Ascending aorta (tissue), 2 donors: ENCODE data around the gene TMED6. TPM values are rescaled to one million over a fixed set of nuclear protein-coding genes. Genes with fewer than 3 reads are reported as not detected.
A peak's percentile ranks its signal among the peaks of the same experiment; 100 is the strongest.

Experiments
- DNase-seq, 2 donors: peaks; one replicate each; pipeline ENCODE4 v3.0.0-alpha.2; 2019; ENCODE audit warnings: low spot score in 2 of 2
- H3K27ac ChIP-seq, 2 donors: fragments of 200-600 bp; sonication (generic); one replicate each; pipeline ENCODE4 v1.5.1; 2016 to 2017; ENCODE audit warnings: mild to moderate bottlenecking in 1 of 2
- H3K27me3 ChIP-seq: fragments of 200-600 bp; sonication (generic); one replicate; pipeline ENCODE4 v1.5.1; 2017
- H3K36me3 ChIP-seq, 2 donors: fragments of 200-600 bp; sonication (generic); one replicate each; pipeline ENCODE4 v1.5.1; 2016
- H3K4me1 ChIP-seq, 2 donors: fragments of 200-600 bp; sonication (generic); one replicate each; pipeline ENCODE4 v1.5.1; 2016 to 2017; ENCODE audit warnings: mild to moderate bottlenecking in 1 of 2
- H3K4me3 ChIP-seq, 2 donors: fragments of 200-600 bp; sonication (generic); one replicate each; pipeline ENCODE4 v1.5.1; 2016 to 2017; ENCODE audit warnings: mild to moderate bottlenecking in 1 of 2
- H3K9me3 ChIP-seq, 2 donors: fragments of 200-600 bp; sonication (generic); one replicate each; pipeline ENCODE4 v1.5.1; 2016
- CTCF ChIP-seq, 3 experiments: fragments of 200-600 bp in 2 of 3; fragments of 450-650 bp in 1 of 3; sonication (generic) in 2 of 3; IDR thresholded peaks; one replicate each; pipeline ENCODE4 v1.5.1; 2016 to 2019; ENCODE audit warnings: antibody characterized with exemption in 3 of 3, mild to moderate bottlenecking in 1 of 3, moderate library complexity in 1 of 3
- intact Hi-C: fragments of 100-400 bp; cut with DNase I; formaldehyde crosslinking; loops from one replicate; pipeline ENCODE4 v1.15.1; 2023
- total RNA-seq: library from RNA; depleted of rRNA; stranded (reverse); fragments of >200 nt; gene quantifications from one replicate; pipeline ENCODE4 v1.1.0, GENCODE V29; 2016

Gene TMED6
- total RNA-seq: not detected

GRCh38 chr16:69351309-69352027 lies at the start of gene TMED6:
Gene TMED6, minus strand, starts transcription at chr16:69351786. Its CDS starts 33 bp downstream, at chr16:69351753.
- Histone ChIP-seq H3K9me3 (no peaks in the 10 kb centered on the region), H3K27me3 (no peaks in the 10 kb centered on the region), H3K27ac (no peak within 1 kb of the TSS), H3K4me1 (no peaks in the 10 kb centered on the region), H3K36me3 (peaks cover 10 to 36% of the 10 kb centered on the region in 2 donors), H3K4me3 (no peak within 1 kb of the TSS)
- DNase-seq: peak in 1 of 2 donors; percentile 47
- TF ChIP-seq CTCF (IDR thresholded peaks at IDR 0.05): no peak
- intact Hi-C loops: no loop called here

GRCh38 chr16:69399361-69399760 lies 47.8 kb upstream of the TMED6 start:
- Histone ChIP-seq H3K27me3 (no peaks in the 10 kb centered on the region), H3K4me1 (peaks cover 0 to 17% of the 10 kb centered on the region in 2 donors), H3K4me3 (no peak overlapping the region), H3K9me3 (no peaks in the 10 kb centered on the region), H3K36me3 (no peaks in the 10 kb centered on the region), H3K27ac (no peak overlapping the region)
- DNase-seq: no peak
- TF ChIP-seq CTCF (IDR thresholded peaks at IDR 0.05): no peak
- intact Hi-C loops: loop anchor here (5.0 to 10.0 kb wide), 2 partner anchors 83 to 245 kb away; no protein-coding TSS in a partner anchor

- Histone ChIP-seq H3K4me3 (no peak overlapping the region), H3K4me1 (peaks cover 0 to 10% of the 10 kb centered on the region in 2 donors), H3K9me3 (no peaks in the 10 kb centered on the region), H3K27me3 (no peaks in the 10 kb centered on the region), H3K36me3 (no peaks in the 10 kb centered on the region), H3K27ac (peak overlapping the region in 1 of 2 donors; percentile 11)
- peak; percentile 50 to 64 (median 59) for TF ChIP-seq CTCF (IDR thresholded peaks at IDR 0.05)
- intact Hi-C loops: loop anchor here (2.0 to 10.0 kb wide), 4 partner anchors 27 to 247 kb away; partner anchors contain the start of gene CYB5B
- peak in 1 of 2 donors; percentile 71 for DNase-seq
These were observed 46.4 kb upstream of the TMED6 start for GRCh38 chr16:69397821-69398521.

- intact Hi-C loops: loop anchor here (1.0 to 10.0 kb wide), 5 partner anchors 28 to 358 kb away; partner anchors contain the start of genes CYB5B and NOB1
- peak overlapping the region in 1 of 2 donors; percentile 31 for H3K4me3 ChIP-seq
- H3K36me3 ChIP-seq: no peaks in the 10 kb centered on the region
- H3K4me1 ChIP-seq: peaks cover 0 to 10% of the 10 kb centered on the region in 2 donors
- H3K9me3 ChIP-seq: no peaks in the 10 kb centered on the region
- peak; percentile 65 to 79 (median 71) for TF ChIP-seq CTCF (IDR thresholded peaks at IDR 0.05)
- peak in 1 of 2 donors; percentile 91 for DNase-seq
- H3K27me3 ChIP-seq: no peaks in the 10 kb centered on the region
- H3K27ac ChIP-seq: peak overlapping the region; percentile 45 to 68
These were observed 44.8 kb upstream of the TMED6 start for GRCh38 chr16:69396187-69397061.

GRCh38 chr16:69395859-69396186 lies 44.2 kb upstream of the TMED6 start:
- Histone ChIP-seq H3K4me3 (no peak overlapping the region), H3K27ac (peak overlapping the region in 1 of 2 donors; percentile 45), H3K27me3 (no peaks in the 10 kb centered on the region), H3K36me3 (no peaks in the 10 kb centered on the region), H3K9me3 (no peaks in the 10 kb centered on the region), H3K4me1 (peaks cover 0 to 10% of the 10 kb centered on the region in 2 donors)
- DNase-seq: no peak
- intact Hi-C loops: loop anchor here (1.0 to 10.0 kb wide), 5 partner anchors 29 to 358 kb away; partner anchors contain the start of genes CYB5B and NOB1
- TF ChIP-seq CTCF (IDR thresholded peaks at IDR 0.05): no peak
